HepG2 (cell line): ENCODE results near the gene FUNDC1.

ENCODE experiments used
- AKNA ChIP-seq: sonication (generic); formaldehyde crosslinking; IDR thresholded peaks from 2 replicates; pipeline ENCODE4 v1.4.0; 2020; ENCODE audit warnings: missing genetic modification reagents, borderline replicate concordance
- BCLAF1 ChIP-seq: fragments of 450-650 bp; IDR thresholded peaks from 2 replicates; pipeline ENCODE4 v1.6.1; 2017; ENCODE audit warnings: mild to moderate bottlenecking
- DDIT3 ChIP-seq: sonication (generic); formaldehyde crosslinking; IDR thresholded peaks from 2 replicates; pipeline ENCODE4 v1.4.0; 2020; ENCODE audit warnings: mild to moderate bottlenecking, missing genetic modification reagents
- FIP1L1 ChIP-seq: fragments of 200-400 bp; formaldehyde crosslinking; IDR thresholded peaks from 2 replicates; pipeline ENCODE4 v1.6.1; 2018; ENCODE audit warnings: low read depth, mild to moderate bottlenecking, low read length, moderate library complexity, borderline replicate concordance; ENCODE audit not compliant: insufficient read depth
- HCFC1 ChIP-seq: fragments of 150-350 bp; IDR thresholded peaks from 2 replicates; pipeline ENCODE4 v1.6.1; 2014; ENCODE audit warnings: low read depth, low read length
- KLF15 ChIP-seq: sonication (generic); formaldehyde crosslinking; IDR thresholded peaks from 2 replicates; pipeline ENCODE4 v1.8.1; 2023; ENCODE audit warnings: borderline replicate concordance, mild to moderate bottlenecking, inconsistent platforms, missing genetic modification reagents, mixed read lengths
- NONO ChIP-seq, 2 experiments: fragments of 450-650 bp in 1 of 2; sonication (generic) in 1 of 2; formaldehyde crosslinking in 1 of 2; IDR thresholded peaks in 1 of 2; conservative IDR thresholded peaks in 1 of 2; 2 replicates each; pipeline versions ENCODE4 v1.6.1 to v1.8.0; 2017 to 2022; ENCODE audit warnings: mild to moderate bottlenecking in 1 of 2, missing genetic modification reagents in 1 of 2, moderate library complexity in 1 of 2
- RAD21 ChIP-seq: fragments of 450-650 bp; formaldehyde crosslinking; IDR thresholded peaks from 2 replicates; pipeline ENCODE4 v1.5.0; 2020; ENCODE audit warnings: mild to moderate bottlenecking
- REXO4 ChIP-seq: sonication (generic); formaldehyde crosslinking; IDR thresholded peaks from 2 replicates; pipeline ENCODE4 v1.8.0; 2022; ENCODE audit warnings: missing genetic modification reagents, mild to moderate bottlenecking, borderline replicate concordance
- TF ChIP-seq, protein P1 (sequence below): sonication (generic); formaldehyde crosslinking; IDR thresholded peaks from 2 replicates; pipeline ENCODE4 v1.4.0; 2020; ENCODE audit warnings: missing genetic modification reagents
- TF ChIP-seq, protein P2 (sequence below): sonication (generic); formaldehyde crosslinking; IDR thresholded peaks from 2 replicates; pipeline ENCODE4 v1.5.0; 2020; ENCODE audit warnings: mild to moderate bottlenecking, missing genetic modification reagents, moderate library complexity

GRCh38 chrX:44514272-44514671, 28.4 kb downstream of the FUNDC1 start:
- TF ChIP-seq, protein P1, sequence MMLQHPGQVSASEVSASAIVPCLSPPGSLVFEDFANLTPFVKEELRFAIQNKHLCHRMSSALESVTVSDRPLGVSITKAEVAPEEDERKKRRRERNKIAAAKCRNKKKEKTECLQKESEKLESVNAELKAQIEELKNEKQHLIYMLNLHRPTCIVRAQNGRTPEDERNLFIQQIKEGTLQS (CRISPR knock-in tag): no peak
- TF ChIP-seq, protein P2, sequence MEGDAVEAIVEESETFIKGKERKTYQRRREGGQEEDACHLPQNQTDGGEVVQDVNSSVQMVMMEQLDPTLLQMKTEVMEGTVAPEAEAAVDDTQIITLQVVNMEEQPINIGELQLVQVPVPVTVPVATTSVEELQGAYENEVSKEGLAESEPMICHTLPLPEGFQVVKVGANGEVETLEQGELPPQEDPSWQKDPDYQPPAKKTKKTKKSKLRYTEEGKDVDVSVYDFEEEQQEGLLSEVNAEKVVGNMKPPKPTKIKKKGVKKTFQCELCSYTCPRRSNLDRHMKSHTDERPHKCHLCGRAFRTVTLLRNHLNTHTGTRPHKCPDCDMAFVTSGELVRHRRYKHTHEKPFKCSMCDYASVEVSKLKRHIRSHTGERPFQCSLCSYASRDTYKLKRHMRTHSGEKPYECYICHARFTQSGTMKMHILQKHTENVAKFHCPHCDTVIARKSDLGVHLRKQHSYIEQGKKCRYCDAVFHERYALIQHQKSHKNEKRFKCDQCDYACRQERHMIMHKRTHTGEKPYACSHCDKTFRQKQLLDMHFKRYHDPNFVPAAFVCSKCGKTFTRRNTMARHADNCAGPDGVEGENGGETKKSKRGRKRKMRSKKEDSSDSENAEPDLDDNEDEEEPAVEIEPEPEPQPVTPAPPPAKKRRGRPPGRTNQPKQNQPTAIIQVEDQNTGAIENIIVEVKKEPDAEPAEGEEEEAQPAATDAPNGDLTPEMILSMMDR (CRISPR knock-in tag): no peak
- TF ChIP-seq REXO4 (no peak), FIP1L1 (no peak), AKNA (CRISPR knock-in tag) (no peak), DDIT3 (no peak), RAD21 (CRISPR knock-in tag) (no peak), KLF15 (no peak), HCFC1 (no peak), BCLAF1 (no peak), NONO (IDR thresholded peaks at IDR 0.05) (no peak), NONO (CRISPR knock-in tag; conservative IDR thresholded peaks at IDR 0.05) (no peak)
